Measurements from ENCODE around the gene CCDC142. TPM values are rescaled to one million over a fixed set of nuclear protein-coding genes. Genes with fewer than 3 reads are reported as not detected.
A peak's percentile ranks its signal among the peaks of the same experiment; 100 is the strongest.

The CCDC142 gene
- total and polyA plus RNA-seq, 2 donors (not counting 1 experiment from before 2014, with no cell fraction given), result 13.0 to 61.6 TPM

DNA sequence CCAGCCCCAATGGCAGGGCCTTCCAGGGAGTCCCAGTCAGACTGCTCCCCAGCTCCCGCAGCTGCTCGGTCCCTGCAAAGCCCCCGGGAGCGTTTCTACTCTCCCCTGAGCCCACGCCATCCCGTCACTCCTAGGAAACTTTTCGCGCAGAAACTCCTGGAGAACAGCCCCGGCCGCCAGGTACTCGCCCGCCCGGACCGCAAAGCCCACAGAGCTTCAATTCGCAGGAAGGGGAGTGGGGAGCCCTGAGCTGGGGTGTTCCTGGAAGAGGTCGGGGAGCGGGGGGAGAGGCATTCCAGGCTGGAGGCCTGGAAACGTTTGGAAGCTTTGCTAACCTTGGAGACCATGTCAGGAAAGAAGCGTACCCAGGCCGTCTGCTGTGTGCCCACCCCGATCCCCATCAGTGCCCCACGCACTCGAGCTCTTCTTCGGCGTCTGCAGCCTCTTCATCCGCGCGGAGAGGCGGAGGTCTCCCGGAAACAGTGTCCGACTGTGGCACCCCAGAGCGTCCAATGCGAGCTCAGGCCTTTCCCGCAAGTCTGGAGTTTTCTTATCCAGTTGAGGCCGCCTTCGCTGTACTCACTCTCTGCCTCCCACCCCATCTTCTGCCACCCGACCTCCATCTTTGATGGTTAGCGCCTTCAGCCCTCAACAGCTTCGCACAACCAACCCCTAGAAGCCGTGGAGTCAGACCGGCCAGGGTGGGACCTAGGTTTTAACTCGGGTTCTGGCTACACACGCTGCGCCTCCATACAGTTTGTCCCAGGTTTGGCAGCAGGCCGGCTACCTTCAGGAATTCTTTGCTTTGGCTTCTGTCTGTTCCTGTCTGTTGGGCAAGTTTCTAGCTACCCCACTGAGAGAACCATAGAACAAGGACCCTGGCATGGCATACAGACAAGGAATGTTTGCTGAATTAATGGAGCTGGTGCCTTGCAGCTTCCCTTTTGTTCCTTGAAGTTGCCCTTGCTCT, 21.0 kb upstream of the CCDC142 start:
- ChIA-PET CTCF (interaction anchor here (0.8 to 8.1 kb wide), 11 partner anchors 8 to 84 kb away, joined by 3 to 111 read pairs (median 4); partner anchors contain the start of genes AUP1, CCDC142, TLX2 and TTC31), POLR2A (interaction anchor here (0.5 to 1.6 kb wide), 5 partner anchors 46 to 680 kb away, joined by 3 to 6 read pairs (median 3); partner anchors contain the start of gene WBP1)
- no peaks in the 10 kb centered on the region for H3K9me3 Mint-ChIP-seq (ENCODE audit: insufficient read depth)
- peaks cover 74% of the 10 kb centered on the region for H3K4me1 Mint-ChIP-seq
- 62% methylated on average over 45 of the region's 45 CpGs for WGBS (ENCODE audit: insufficient coverage)
- peaks cover 0 to 71% (median 29%) of the 10 kb centered on the region in 4 experiments for H3K27me3 ChIP-seq (replicated peaks in 1 of 4; ENCODE audit: control extremely low read depth in 1 of 4, control insufficient read depth in 3 of 4, insufficient read depth in 4 of 4, low read length in 3 of 4)
- peak overlapping the region; percentile 81 for H3K27ac Mint-ChIP-seq
- ATAC-seq (ENCODE audit: low read depth), result no peak
- peaks cover 54% of the 10 kb centered on the region for H3K27me3 Mint-ChIP-seq
- peak overlapping the region in 4 of 5 experiments; percentile 46 to 67 (median 54) for H3K4me3 ChIP-seq (ENCODE audit: control extremely low read depth in 1 of 5, extremely low read depth in 1 of 5, insufficient read depth in 1 of 5, low read depth in 2 of 5, low read length in 4 of 5)
- intact Hi-C loops (cut with micrococcal nuclease), result loop anchor here (1.0 kb wide), 1 partner anchor 84 kb away; no protein-coding TSS in a partner anchor
- H3K4me1 ChIP-seq (ENCODE audit: control insufficient read depth in 2 of 2, insufficient read depth in 2 of 2, low read length in 2 of 2), result peaks cover 53 to 56% of the 10 kb centered on the region in 2 donors
- H3K9ac ChIP-seq (ENCODE audit: low read length), result peak overlapping the region; percentile 67
- H2AFZ ChIP-seq (ENCODE audit: insufficient read depth, low read depth, low read length, poor library complexity, severe bottlenecking), result peak overlapping the region; percentile 73
- H3K4me3 Mint-ChIP-seq, result peak overlapping the region; percentile 86
- peak overlapping the region; percentile 94 for H3K4me2 ChIP-seq (replicated peaks; ENCODE audit: low read depth, low read length, poor library complexity, severe bottlenecking)
- TF ChIP-seq EZH2 (IDR thresholded peaks at IDR 0.05; ENCODE audit: borderline replicate concordance, insufficient read depth, low read depth, low read length, poor library complexity, severe bottlenecking), result no peak
- TF ChIP-seq, protein P1, sequence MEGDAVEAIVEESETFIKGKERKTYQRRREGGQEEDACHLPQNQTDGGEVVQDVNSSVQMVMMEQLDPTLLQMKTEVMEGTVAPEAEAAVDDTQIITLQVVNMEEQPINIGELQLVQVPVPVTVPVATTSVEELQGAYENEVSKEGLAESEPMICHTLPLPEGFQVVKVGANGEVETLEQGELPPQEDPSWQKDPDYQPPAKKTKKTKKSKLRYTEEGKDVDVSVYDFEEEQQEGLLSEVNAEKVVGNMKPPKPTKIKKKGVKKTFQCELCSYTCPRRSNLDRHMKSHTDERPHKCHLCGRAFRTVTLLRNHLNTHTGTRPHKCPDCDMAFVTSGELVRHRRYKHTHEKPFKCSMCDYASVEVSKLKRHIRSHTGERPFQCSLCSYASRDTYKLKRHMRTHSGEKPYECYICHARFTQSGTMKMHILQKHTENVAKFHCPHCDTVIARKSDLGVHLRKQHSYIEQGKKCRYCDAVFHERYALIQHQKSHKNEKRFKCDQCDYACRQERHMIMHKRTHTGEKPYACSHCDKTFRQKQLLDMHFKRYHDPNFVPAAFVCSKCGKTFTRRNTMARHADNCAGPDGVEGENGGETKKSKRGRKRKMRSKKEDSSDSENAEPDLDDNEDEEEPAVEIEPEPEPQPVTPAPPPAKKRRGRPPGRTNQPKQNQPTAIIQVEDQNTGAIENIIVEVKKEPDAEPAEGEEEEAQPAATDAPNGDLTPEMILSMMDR (IDR thresholded peaks at IDR 0.05), result no peak
- H3K9me3 ChIP-seq (ENCODE audit: control extremely low read depth in 1 of 3, control insufficient read depth in 2 of 3, insufficient read depth in 1 of 3, low read length in 2 of 3), result peaks cover 0 to 23% (median 0%) of the 10 kb centered on the region in 3 donors
- no peaks in the 10 kb centered on the region for H4K20me1 ChIP-seq (ENCODE audit: control insufficient read depth, insufficient read depth, low read length, poor library complexity, severe bottlenecking)
- peaks cover 0 to 10% of the 10 kb centered on the region in 2 experiments for H3K36me3 ChIP-seq (replicated peaks in 1 of 2; ENCODE audit: control extremely low read depth in 1 of 2, control insufficient read depth in 1 of 2, extremely low read depth in 1 of 2, insufficient read depth in 2 of 2, low read length in 1 of 2)
- no peak overlapping the region for H3K27ac ChIP-seq (ENCODE audit: low read length in 2 of 2)
- peaks cover 8% of the 10 kb centered on the region for H3K79me2 ChIP-seq (ENCODE audit: control insufficient read depth, insufficient read depth, low read length)
- DNase-seq, result no peak
